Activated naive CD4-positive, alpha-beta T cell treated with anti-CD3 and anti-CD28 coated beads, Interleukin-2, amount 50 U/mL, for 72 hours (primary cell): ENCODE results near the gene MPST. TPM values are rescaled to one million over a fixed set of nuclear protein-coding genes. Genes with fewer than 3 reads are reported as not detected.
"Not testable (repeated sequence)": the region's sequence is repeated elsewhere in the genome, so short reads cannot be mapped to it uniquely, and the experiment has no call there.

Experiments
- ATAC-seq, 2 donors: fragments of 150-1000 bp; cut with Tn5 transposase; 2 replicates each; pipeline ENCODE4 v1.10.0; 2021; ENCODE audit warnings: mild to moderate bottlenecking in 2 of 2, moderate library complexity in 2 of 2
- DNase-seq, 2 donors: peaks; one replicate each; pipeline ENCODE4 v3.0.0; 2021 to 2022; ENCODE audit warnings: low spot score in 2 of 2
- H3K27ac Mint-ChIP-seq, 2 donors: one replicate each; pipeline ENCODE4 v1.8.0; 2022; ENCODE audit warnings: mild to moderate bottlenecking in 2 of 2, mixed read lengths in 2 of 2
- H3K36me3 Mint-ChIP-seq, 2 donors: one replicate each; pipeline ENCODE4 v1.8.0; 2022; ENCODE audit warnings: mixed read lengths in 2 of 2
- H3K9me3 Mint-ChIP-seq, 2 donors: one replicate each; pipeline ENCODE4 v1.8.0; 2022; ENCODE audit warnings: mixed read lengths in 2 of 2
- total RNA-seq, 2 donors: library from RNA; stranded (reverse); gene quantifications; one replicate each; pipeline ENCODE4 v1.2.3, GENCODE V29; 2022

MPST gene
- total RNA-seq, result 10 to 100 TPM; 20.9 to 23.2 TPM

DNA sequence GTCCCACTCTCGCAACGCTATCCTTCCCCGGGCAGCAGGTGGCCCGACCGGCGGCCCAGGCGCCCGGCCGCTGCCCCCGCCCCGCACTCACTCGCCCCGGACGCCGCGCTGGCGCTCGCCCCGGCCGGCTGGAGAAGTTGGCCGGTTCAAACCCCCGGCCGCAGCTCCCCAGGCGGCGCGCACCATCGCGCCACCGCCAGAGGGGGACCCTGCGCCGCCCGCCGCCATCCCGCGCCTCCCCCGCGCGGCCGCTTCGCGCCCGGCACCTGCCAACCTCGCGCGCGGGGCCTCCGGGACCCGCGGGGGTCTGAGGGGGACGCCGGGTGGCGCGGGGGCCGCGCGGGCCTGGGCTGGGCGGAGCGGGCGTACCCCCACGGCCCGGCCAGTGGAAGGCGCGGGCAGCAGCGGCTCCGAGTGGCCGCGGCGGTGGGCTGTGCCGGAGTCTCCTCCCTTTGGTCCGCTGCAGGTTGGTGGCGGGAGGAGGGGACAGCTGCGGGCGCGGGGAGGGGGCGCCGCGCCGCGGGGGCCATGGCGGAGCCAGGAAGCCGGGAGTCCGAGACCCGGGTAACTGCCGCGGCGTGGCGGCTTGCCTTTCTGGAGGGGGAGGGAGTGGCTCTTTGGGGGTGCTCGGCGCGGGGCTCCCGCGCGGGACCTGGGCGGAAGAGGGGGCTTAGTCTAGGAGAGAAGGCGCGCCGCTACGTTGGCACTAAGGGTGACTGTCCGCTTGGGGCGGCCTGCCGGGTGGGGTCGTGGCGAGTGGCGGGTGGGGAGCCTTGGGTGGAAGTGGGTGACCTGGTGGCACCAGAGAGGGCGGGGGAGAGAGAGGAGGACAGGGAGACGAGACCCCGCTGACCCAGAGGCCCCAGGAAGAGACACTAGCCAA, at the start of gene MPST, which contains the start of gene TST:
Gene MPST, plus strand, starts transcription at position 434 of the 883 bp plus-strand sequence. Its CDS starts 95 bp downstream, at position 529.
Gene TST, minus strand, starts transcription at position 139 of the 883 bp plus-strand sequence. CDS start 715 bp downstream, outside the sequence.
- H3K9me3 Mint-ChIP-seq, result no peaks in the 10 kb centered on the region
- peak within 1 kb of the TSS; percentile 85 to 88 for H3K27ac Mint-ChIP-seq
- peak; percentile 56 to 69 for DNase-seq
- H3K36me3 Mint-ChIP-seq, result no peaks in the 10 kb centered on the region
- peak; percentile 87 to 92 for ATAC-seq

DNA sequence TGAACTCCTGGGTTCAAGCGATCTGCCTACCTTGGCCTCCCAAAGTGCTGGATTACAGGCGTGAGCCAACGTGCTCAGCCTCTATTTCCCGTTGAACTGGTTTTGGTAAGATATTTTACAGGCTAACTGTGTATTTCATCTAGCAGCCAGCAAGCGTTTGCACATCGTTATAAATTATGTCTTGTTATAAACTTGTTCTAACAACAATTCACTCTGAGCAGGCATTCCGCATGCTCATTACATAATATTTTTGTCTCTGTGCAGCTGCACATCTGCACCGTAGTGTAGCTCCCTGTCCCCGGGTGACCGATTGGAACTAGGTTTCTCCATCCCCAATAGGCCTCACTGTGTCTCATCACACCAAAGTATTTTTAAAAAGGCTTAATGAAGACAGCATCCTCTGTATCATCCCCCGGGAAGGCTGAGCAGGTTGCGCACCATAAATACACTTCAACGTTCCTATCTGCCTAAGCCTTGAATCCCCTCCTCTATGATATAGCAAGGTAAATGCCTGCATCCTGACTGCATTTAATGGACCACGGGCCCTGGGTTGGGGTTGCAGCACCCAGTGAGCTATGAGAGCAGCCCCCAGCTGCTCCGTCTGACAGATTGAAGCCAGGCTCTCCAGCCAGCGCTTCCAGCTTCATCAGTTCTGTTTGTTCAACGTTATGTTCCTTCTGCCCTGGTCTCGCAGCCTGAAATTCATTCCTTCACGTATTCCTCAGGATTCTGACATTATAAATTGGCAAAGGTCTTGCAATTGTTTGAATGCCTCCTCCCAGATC, 48.0 kb upstream of the MPST start:
- H3K36me3 Mint-ChIP-seq, result no peaks in the 10 kb centered on the region
- no peak for DNase-seq
- no peaks in the 10 kb centered on the region for H3K9me3 Mint-ChIP-seq
- peak overlapping the region in 1 of 2 donors; percentile 87 for H3K27ac Mint-ChIP-seq
- ATAC-seq, result no peak

DNA sequence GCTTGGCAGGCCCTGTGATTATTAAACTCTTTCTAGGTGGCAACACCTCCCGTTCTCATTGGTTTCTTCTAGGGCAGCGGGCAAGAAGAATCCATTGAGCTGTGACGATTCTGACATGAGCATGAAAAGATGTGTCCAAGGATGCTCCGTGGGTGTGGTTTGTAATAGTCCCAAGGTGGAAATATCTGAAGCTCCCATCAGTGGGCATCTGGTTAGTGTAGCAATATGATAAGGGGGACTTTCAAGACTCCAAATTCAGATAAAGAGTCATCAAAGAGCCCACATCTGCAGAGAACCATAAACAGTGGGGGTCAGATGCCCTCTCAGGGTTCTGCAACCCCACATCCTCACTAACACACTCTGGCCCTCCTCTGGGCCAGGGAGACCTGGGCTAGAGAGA, 42.9 kb upstream of the MPST start:
- no peak overlapping the region for H3K27ac Mint-ChIP-seq
- ATAC-seq (no peak), DNase-seq (no peak)
- no peaks in the 10 kb centered on the region for H3K36me3 Mint-ChIP-seq
- H3K9me3 Mint-ChIP-seq, result no peaks in the 10 kb centered on the region

DNA sequence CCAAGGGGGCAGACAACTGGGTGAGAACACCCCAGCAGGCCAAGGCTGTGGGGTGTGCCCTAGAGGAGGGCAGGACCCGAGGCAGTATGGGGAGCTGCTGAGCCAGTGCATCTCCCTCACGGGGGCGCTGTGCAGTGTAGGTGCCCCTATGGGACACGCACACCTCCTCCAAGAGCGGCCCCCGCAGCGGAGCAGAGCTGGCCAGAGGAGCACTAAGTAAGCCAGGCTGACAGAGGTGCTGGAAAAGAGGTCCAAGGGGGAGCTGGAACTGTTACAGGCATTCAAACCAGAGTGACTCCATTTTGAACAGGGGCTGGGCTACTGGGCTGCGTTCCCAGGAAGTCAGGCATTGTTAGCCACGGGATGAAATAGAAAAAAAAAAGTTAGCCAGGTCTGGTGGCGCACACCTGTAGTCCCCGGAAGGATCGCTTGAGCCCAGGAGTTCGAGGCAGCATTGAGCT, 42.1 kb upstream of the MPST start:
- DNase-seq, result peak; percentile 70 to 86
- H3K9me3 Mint-ChIP-seq, result no peaks in the 10 kb centered on the region
- peak overlapping the region; percentile 86 to 96 for H3K27ac Mint-ChIP-seq
- no peaks in the 10 kb centered on the region for H3K36me3 Mint-ChIP-seq
- peak; percentile 88 to 97 for ATAC-seq

DNA sequence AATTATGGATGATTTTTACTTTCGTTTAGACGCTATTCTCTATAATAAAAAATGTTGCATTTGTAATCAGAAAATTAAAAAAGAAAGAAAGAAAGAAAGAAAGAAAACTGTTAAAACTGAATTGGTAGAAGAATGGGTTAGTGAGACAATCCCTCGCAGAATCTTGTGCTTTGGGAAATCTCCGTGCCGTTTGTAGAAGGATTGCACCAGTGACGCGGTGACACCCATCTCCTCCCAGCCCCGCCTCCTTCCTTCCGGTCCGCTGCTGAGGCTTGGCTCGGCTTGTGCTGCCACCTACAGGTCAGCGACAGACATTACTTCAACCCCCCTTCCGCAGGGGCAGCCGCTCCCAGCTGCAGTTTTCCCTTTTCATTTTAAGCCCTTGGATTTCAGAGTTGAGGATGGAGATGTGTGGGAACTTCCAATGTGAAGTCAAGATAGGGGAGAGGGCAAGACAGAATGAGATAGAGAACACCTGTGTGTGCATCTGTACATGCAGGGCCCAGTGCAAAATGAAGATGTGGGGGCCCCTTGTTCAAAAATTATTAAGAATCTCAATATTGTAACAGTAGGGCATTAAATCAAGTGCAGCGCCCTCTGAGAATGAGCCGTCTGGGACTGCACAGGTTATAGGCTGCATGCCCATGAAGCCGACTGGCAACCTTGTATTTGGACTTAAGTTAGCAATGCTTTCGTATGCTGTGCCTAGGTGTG, 41.4 kb upstream of the MPST start:
- DNase-seq (peak; percentile 89 to 92), ATAC-seq (peak; percentile 85 to 91)
- Mint-ChIP-seq H3K27ac (peak overlapping the region; percentile 86 to 96), H3K36me3 (no peaks in the 10 kb centered on the region), H3K9me3 (no peaks in the 10 kb centered on the region)

DNA sequence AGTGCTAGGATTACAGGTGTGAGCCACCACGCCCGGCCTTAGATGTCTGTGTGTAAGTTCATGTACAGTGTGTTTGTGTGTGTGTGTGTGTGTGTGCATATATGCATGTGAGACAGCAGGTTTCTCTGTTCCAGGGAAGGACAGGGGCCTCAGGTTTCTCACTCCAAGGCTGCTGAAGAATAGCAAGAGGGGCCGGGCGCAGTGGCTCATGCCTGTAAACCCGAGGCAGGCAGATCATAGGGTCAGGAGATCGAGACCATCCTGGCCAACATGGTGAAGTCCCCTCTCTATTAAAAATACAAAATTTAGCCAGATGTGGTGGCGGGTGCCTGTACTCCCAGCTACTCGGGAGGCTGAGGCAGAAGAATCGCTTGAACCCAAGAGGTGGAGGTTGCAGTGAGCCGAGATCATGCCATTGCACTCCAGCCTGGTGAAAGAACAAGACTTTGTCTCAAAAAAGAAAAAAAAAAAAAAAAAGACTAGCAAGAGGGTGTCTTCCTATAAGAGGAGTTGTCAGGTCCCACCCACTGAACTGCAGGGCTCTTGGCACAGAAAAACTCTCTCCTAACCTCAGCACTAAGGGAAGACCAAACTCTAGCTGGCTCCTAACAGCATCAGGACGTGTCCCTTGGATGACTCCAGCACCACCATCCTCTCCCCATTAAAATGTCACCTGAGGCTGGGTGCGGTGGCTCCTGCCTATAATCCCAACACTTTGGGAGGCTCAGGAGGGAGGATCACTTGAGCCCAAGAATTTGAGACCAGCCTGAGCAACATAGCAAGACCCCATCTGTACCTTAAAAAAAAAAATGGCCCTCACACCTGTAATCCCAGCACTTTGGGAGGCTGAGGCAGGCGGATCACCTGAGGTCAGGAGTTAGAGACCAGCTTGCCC, 40.3 kb upstream of the MPST start:
- Mint-ChIP-seq H3K9me3 (no peaks in the 10 kb centered on the region), H3K36me3 (no peaks in the 10 kb centered on the region), H3K27ac (no peak overlapping the region)
- ATAC-seq, result no peak
- no peak for DNase-seq

DNA sequence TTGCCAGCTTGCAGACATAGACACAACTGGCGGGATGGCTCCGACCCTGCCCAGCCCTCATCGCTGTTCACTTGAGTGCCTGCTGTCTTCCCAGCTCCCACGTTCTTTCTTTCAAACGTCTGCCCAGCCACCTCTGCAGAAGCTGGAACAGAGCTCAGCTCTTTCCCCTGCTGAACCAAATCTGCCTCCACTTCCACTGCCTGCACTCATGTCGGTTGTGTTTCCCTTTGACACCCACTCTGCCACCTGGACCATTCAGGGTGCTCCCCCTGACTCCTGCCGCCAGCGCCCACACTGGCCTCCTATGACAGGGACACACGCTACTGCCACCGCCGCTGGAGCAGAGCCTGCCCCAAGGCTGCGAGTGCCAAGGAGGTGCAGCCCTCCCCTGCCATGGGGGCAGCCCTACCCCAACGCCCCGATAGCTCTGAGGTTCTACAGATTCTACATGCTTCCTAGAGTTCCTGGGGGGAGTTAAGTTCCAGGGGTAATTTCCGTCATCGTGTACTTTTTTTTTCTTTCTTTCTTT, 38.2 kb upstream of the MPST start:
- Mint-ChIP-seq H3K36me3 (peaks cover 12% of the 10 kb centered on the region in 2 donors), H3K9me3 (peaks cover 5 to 11% of the 10 kb centered on the region in 2 donors), H3K27ac (no peak overlapping the region)
- no peak for ATAC-seq
- no peak for DNase-seq

DNA sequence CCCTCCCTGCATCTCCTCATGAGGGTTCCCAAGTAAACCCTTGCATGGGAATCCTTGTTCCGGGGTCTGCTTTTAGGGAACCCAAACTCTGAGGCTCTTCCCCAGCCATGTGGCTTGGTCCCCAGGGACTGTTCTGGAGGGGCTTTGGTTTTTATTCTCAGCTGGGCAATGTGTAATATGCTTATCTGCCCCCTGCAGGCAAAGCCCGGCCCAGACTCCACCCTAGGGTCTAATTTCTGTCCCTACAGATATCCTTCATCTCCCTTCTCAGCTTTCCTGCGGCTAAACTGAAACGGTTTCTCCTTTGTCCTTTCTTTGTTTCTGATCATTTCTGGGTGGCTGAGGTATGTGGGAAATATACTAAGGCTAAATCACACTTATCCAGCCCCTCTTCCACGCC, 37.4 kb upstream of the MPST start:
- Mint-ChIP-seq H3K9me3 (peaks cover 5 to 17% of the 10 kb centered on the region in 2 donors), H3K27ac (no peak overlapping the region)
- no peak for ATAC-seq

DNA sequence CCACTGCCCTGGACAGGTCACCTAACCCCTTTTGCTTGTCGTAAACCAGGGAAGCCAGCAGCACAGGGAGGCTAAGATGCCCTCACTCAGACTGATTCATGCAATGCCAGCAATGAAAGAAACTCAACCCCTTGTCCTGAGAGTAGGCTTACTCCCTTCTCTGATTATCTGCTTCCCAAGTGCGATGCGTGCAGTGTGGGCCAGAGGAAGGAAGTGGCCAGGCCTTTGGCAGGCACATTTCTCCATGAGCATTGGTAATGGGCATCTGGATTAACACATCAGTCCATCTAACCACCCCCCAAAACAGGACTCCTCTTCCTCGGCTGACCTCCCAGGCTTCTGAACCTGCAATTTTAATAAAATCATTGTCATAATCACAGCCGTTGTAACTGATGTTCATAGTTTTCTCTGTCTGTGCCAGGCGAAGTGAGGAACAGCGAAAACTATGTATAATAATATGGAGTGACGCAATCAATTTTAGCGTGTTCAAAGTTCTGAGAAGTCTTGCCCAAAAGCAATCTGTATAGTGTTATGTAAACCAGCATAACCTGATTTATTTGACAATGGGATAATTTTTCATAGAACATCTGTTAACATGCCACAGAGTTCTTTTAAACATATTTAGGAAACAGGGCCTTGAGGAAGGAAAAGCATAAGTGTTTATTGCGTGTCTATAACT, 34.2 kb upstream of the MPST start:
- no peak for DNase-seq

More for the DNA sequence above, 37.4 kb upstream of the MPST start:
- peaks cover 13 to 14% of the 10 kb centered on the region in 2 donors for H3K36me3 Mint-ChIP-seq
- DNase-seq, result no peak

DNA sequence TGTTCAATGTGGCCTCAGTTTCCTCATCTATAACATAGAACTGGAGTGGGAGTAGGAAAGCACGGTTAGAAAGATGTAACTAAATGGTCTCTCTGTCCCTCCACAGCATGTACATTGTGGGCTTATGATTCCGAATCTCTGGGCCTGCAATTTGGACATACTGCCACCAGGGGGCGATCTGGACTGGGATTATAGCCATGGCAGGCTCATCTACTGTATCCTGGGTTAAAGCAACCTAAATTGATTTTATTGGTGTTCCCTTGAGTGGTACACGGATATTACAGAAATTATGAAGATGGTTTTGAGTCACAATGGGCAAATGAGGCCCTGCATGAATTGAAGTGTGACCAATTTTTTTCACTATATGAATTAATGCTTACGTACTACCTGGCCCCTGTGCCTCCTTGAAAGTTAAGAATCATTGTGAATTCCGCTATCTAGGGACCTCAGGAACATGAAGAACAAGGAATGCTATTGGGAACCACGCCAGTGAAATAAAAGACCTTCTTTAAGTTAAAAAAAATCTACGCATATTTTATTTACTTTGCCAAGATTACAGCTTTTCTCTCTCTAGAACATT, 33.2 kb upstream of the MPST start:
- Mint-ChIP-seq H3K9me3 (peaks cover 5 to 17% of the 10 kb centered on the region in 2 donors), H3K27ac (no peak overlapping the region), H3K36me3 (peaks cover 13 to 14% of the 10 kb centered on the region in 2 donors)
- DNase-seq, result peak in 1 of 2 donors; percentile 73
- ATAC-seq, result peak; percentile 70 to 78

More for the DNA sequence above, 34.2 kb upstream of the MPST start:
- H3K27ac Mint-ChIP-seq, result no peak overlapping the region
- peaks cover 5 to 17% of the 10 kb centered on the region in 2 donors for H3K9me3 Mint-ChIP-seq
- no peak for ATAC-seq
- peaks cover 13 to 14% of the 10 kb centered on the region in 2 donors for H3K36me3 Mint-ChIP-seq

DNA sequence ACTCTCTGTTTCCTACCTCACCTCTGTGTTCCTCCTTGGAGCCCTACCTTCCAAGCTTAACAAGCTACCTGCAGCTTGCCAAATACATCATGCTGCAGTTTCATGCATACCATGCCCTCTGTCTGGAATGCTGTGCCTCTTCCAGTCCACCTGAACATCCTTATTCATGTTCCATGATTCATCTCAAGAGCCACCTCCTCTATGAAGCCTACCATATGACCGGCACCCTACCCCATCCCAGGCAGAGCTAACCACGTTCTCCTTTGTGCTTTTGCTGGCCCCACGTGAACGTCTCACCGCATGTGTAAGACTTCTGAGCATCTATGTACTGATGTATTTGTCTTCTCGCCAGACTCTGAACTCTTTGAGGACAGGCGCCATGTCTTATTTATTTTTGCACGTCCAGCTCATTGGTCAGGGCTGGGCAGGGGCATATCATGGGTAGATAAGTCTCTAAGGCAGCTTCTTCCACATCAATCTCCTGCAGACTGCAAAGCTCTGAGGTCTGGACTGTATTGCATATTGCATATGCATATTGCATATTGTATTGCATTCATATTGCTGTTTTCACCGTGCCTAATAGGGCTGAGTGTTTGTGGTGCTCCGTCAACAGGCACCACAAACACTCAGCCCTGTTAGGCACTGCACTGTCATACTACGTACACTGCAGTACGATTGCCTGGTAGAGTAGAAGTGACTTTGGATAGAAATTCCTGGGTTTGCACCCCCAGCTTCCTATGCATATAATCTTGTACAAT, 31.3 kb upstream of the MPST start:
- DNase-seq (no peak), ATAC-seq (no peak)
- Mint-ChIP-seq H3K27ac (no peak overlapping the region), H3K9me3 (peaks cover 5 to 17% of the 10 kb centered on the region in 2 donors), H3K36me3 (peaks cover 13 to 14% of the 10 kb centered on the region in 2 donors)

DNA sequence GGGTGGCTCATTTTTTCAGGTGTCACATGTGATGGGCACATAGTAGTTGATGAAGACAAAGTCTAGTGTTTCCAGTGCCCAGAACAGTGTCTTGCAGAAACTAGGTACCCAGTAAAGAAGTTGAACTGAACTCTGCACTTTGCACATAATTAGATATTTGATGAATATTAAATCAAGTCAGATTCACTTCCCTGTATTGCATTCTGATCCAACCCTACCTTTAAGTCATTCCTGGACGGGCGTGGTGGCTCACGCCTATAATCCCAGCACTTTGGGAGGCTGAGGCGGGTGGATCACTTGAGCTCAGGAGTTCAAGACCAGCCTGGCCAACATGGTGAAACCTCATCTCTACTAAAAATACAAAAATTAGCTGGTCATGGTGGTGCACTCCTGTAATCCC, 30.5 kb upstream of the MPST start:
- not testable (repeated sequence) for ATAC-seq, DNase-seq, H3K27ac Mint-ChIP-seq
- H3K36me3 Mint-ChIP-seq, result peaks cover 13 to 14% of the 10 kb centered on the region in 2 donors
- H3K9me3 Mint-ChIP-seq, result peaks cover 5 to 17% of the 10 kb centered on the region in 2 donors

DNA sequence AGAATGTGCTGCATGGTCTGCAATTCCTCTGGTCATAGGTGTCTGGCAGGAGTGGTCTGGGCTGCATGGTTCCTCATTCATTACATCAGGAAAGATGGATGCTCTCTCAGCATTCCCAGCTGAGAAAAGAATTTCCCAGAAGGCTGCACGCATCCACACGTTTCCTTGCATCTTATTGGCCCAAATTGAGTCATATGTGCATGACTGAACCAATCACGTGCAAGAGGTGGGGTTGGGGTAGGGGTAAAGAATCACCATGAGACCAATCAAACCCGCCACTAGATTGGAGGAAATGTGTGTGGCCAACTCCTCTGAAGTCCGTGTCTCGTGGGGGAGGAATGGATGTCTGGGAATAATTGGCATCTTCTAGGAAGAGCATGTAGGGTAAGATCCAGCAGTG, 29.1 kb upstream of the MPST start:
- no peak for DNase-seq
- H3K9me3 Mint-ChIP-seq, result peaks cover 5 to 14% of the 10 kb centered on the region in 2 donors
- no peak for ATAC-seq
- H3K27ac Mint-ChIP-seq, result no peak overlapping the region
- H3K36me3 Mint-ChIP-seq, result peaks cover 9 to 11% of the 10 kb centered on the region in 2 donors

DNA sequence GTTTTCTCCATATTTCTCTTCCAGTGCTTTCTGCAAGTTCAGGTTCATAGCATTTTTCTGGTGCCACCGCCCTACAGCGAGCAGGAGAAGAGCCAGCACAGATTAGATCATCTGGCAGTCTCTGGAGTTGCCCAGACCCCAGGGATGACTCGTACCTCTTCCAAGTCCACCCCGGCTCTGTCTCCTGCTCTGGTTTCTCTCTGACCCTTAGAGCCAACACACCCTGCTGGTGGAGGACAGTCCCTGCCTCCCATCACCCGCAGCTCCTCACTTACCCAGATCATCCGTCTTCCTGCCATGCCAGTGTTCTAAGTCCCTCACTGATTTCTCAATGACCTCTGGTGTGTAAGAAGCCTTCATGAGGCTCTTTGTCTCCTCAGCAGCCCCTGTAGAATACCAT, 28.3 kb upstream of the MPST start:
- peaks cover 1 to 7% of the 10 kb centered on the region in 2 donors for H3K9me3 Mint-ChIP-seq
- DNase-seq (no peak), ATAC-seq (no peak)
- peaks cover 2 to 3% of the 10 kb centered on the region in 2 donors for H3K36me3 Mint-ChIP-seq
- H3K27ac Mint-ChIP-seq, result no peak overlapping the region
